Neutrophil (primary cell): Measurements from ENCODE around the gene DNM2.

Experiments used
- H3K27ac ChIP-seq: fragments of 200-600 bp; sonication (generic); 2 replicates; pipeline ENCODE4 v1.5.1; 2016; ENCODE audit warnings: mild to moderate bottlenecking, moderate library complexity
- H3K27me3 ChIP-seq: fragments of 200-600 bp; sonication (generic); 2 replicates; pipeline ENCODE4 v1.6.0; 2016; ENCODE audit warnings: mild to moderate bottlenecking
- H3K36me3 ChIP-seq: fragments of 200-600 bp; sonication (generic); 2 replicates; pipeline ENCODE4 v1.5.1; 2017
- H3K4me1 ChIP-seq, 2 experiments: fragments of 200-600 bp in 1 of 2; sonication (generic) in 1 of 2; 1 replicate in 1 of 2; 2 replicates in 1 of 2; pipeline versions ENCODE4 v1.5.1 to v1.6.1; 2013 to 2016; ENCODE audit warnings: low read depth in 1 of 2, low read length in 1 of 2, mild to moderate bottlenecking in 1 of 2, moderate library complexity in 1 of 2; ENCODE audit not compliant: control insufficient read depth in 1 of 2, insufficient read depth in 1 of 2
- H3K4me3 ChIP-seq, 2 experiments: fragments of 200-600 bp in 1 of 2; sonication (generic) in 1 of 2; 1 replicate in 1 of 2; 2 replicates in 1 of 2; pipeline ENCODE4 v1.5.1; 2013 to 2016; ENCODE audit warnings: low read depth in 1 of 2, low read length in 1 of 2, mild to moderate bottlenecking in 1 of 2, moderate library complexity in 1 of 2
- H3K9me3 ChIP-seq: fragments of 200-600 bp; sonication (generic); 2 replicates; pipeline ENCODE4 v1.5.1; 2016
- CTCF ChIP-seq: fragments of 200-600 bp; sonication (generic); IDR thresholded peaks from 2 replicates; pipeline ENCODE4 v1.5.1; 2016; ENCODE audit warnings: antibody characterized with exemption

DNM2 gene

GRCh38 chr19:10686661-10687517 lies 31.0 kb upstream of the DNM2 start:
- Histone ChIP-seq H3K27ac (no peak overlapping the region), H3K36me3 (peaks cover 98% of the 10 kb centered on the region), H3K9me3 (no peaks in the 10 kb centered on the region)

GRCh38 chr19:10687518-10688288 lies 30.2 kb upstream of the DNM2 start:
- no peaks in the 10 kb centered on the region for H3K27me3 ChIP-seq
- no peak overlapping the region for H3K4me3 ChIP-seq
- no peaks in the 10 kb centered on the region for H3K9me3 ChIP-seq
- H3K36me3 ChIP-seq = peaks cover 98% of the 10 kb centered on the region
- no peaks in the 10 kb centered on the region for H3K4me1 ChIP-seq
- no peak overlapping the region for H3K27ac ChIP-seq
- TF ChIP-seq CTCF = no peak

More at GRCh38 chr19:10686661-10687517, 31.0 kb upstream of the DNM2 start:
- no peaks in the 10 kb centered on the region for H3K27me3 ChIP-seq
- TF ChIP-seq CTCF = no peak
- H3K4me3 ChIP-seq = no peak overlapping the region
- H3K4me1 ChIP-seq = no peaks in the 10 kb centered on the region

GRCh38 chr19:10688545-10689280 lies 29.2 kb upstream of the DNM2 start:
- no peaks in the 10 kb centered on the region for H3K9me3 ChIP-seq
- no peaks in the 10 kb centered on the region for H3K27me3 ChIP-seq
- H3K36me3 ChIP-seq = peaks cover 88% of the 10 kb centered on the region
- no peak for TF ChIP-seq CTCF
- no peaks in the 10 kb centered on the region for H3K4me1 ChIP-seq
- H3K4me3 ChIP-seq = no peak overlapping the region
- no peak overlapping the region for H3K27ac ChIP-seq

- Histone ChIP-seq H3K36me3 (peaks cover 72% of the 10 kb centered on the region), H3K27ac (no peak overlapping the region), H3K27me3 (peaks cover 8% of the 10 kb centered on the region), H3K4me3 (no peak overlapping the region), H3K4me1 (peaks cover 4 to 5% of the 10 kb centered on the region in 2 experiments), H3K9me3 (no peaks in the 10 kb centered on the region)
- no peak for TF ChIP-seq CTCF
Observed at GRCh38 chr19:10690341-10690781, 27.5 kb upstream of the DNM2 start.

- peaks cover 17% of the 10 kb centered on the region for H3K27me3 ChIP-seq
- no peak overlapping the region for H3K27ac ChIP-seq
- H3K4me1 ChIP-seq = peaks cover 11 to 14% of the 10 kb centered on the region in 2 experiments
- H3K9me3 ChIP-seq = no peaks in the 10 kb centered on the region
- peaks cover 65% of the 10 kb centered on the region for H3K36me3 ChIP-seq
- no peak overlapping the region for H3K4me3 ChIP-seq
- no peak for TF ChIP-seq CTCF
Observed at GRCh38 chr19:10691178-10691881, 26.5 kb upstream of the DNM2 start.
